Fibroblast of villous mesenchyme (primary cell): Measurements from ENCODE around the gene DUOX2. TPM values are rescaled to one million over a fixed set of nuclear protein-coding genes. Genes with fewer than 3 reads are reported as not detected.
"Not testable (repeated sequence)": the region's sequence is repeated elsewhere in the genome, so short reads cannot be mapped to it uniquely, and the experiment has no call there.

Source experiments
- DNase-seq: peaks from one replicate; pipeline ENCODE4 v3.0.0-alpha.2; 2010; ENCODE audit warnings: low read depth
- H3K4me3 ChIP-seq: 2 replicates; pipeline ENCODE4 v1.5.1; 2011; ENCODE audit warnings: low read depth, mild to moderate bottlenecking, low read length
- CTCF ChIP-seq: IDR thresholded peaks from 2 replicates; pipeline ENCODE4 v1.5.1; 2012; ENCODE audit warnings: low read depth, mild to moderate bottlenecking, low read length; ENCODE audit not compliant: insufficient read depth
- total RNA-seq: library from RNA; depleted of rRNA; stranded (reverse); fragments of >200 nt; gene quantifications from 2 replicates; pipeline ENCODE4 v1.2.3, GENCODE V29; 2012

DUOX2 gene
- total RNA-seq, 1 donor = not detected

- DNase-seq = no peak
- TF ChIP-seq CTCF = no peak
- no peak overlapping the region for H3K4me3 ChIP-seq
Observed at GRCh38 chr15:45139770-45140169, 25.8 kb upstream of the DUOX2 start.

DNA sequence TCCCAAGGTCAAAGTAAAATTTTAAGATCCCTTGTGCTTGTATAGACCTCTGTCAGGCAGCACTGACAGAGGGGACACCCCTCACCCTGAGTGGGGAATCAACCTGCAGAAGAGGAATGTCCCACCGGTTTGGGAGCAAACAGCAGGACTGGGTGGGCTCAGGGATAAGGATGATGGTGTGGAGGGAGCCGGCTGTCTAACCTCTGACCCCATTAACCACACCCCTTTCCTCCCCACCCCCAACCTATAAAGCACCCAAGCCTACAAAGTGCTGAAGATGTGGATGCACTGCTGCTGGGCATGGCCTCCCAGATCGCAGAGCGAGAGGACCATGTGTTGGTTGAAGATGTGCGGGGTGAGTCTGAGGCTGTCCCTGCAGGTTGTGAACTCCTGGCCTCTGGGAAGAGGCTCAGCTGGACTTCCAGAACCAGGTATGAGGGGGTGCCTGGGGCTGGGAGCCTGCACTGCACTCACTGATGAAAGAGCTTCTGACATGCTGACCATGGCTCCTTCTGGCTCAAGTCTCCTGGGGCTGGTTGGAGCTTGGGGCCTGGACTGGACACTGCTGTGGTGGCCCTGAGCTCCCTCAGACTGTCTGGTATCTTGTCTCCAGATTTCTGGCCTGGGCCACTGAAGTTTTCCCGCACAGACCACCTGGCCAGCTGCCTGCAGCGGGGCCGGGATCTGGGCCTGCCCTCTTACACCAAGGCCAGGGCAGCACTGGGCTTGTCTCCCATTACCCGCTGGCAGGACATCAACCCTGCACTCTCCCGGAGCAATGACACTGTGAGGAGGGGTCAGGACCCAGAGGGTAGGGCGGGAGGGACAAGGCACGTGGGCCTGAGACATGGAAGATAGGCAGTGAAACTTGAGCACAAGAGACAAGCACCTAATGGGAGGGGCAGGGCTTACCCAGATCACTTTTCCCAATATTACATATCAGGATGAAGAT, 25.1 kb upstream of the DUOX2 start:
- H3K4me3 ChIP-seq = no peak overlapping the region
- no peak for TF ChIP-seq CTCF
- no peak for DNase-seq

DNA sequence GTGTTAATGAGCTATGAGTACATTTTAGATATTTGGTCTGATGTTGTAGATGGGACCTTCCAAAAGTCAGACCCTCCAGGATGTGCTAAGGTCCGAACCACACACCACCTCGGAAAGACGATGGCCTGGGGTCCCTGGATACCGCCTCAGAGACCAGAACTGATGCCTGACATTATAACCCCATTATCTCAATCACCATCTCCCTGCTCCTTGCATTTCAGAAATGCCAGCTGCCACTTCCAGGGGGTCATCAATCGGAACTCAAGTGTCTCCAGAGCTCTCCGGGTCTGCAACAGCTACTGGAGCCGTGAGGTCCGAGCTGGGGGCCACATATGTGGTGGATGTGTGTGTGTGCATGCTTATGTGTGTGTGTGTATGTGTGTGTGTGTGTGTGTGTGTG, 23.7 kb upstream of the DUOX2 start:
- no peak for DNase-seq
- no peak overlapping the region for H3K4me3 ChIP-seq
- no peak for TF ChIP-seq CTCF

DNA sequence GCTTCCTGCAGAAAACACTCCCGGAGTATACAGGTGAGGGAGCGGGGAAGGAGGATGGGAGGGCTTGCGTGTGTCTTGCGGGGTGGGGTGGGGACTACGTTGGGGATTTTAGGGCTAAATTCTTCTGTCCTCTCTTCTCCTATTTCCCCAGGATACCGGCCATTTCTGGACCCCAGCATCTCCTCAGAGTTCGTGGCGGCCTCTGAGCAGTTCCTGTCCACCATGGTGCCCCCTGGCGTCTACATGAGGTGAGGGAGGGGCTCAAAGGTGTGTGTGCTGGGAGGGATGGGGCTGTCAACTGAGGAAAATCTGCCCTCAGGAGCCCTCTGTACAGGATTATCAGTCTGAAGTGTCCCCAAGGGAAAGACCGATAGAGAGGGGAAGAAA, 22.4 kb upstream of the DUOX2 start:
- no peak overlapping the region for H3K4me3 ChIP-seq
- no peak for DNase-seq
- peak; percentile 28 for TF ChIP-seq CTCF

DNA sequence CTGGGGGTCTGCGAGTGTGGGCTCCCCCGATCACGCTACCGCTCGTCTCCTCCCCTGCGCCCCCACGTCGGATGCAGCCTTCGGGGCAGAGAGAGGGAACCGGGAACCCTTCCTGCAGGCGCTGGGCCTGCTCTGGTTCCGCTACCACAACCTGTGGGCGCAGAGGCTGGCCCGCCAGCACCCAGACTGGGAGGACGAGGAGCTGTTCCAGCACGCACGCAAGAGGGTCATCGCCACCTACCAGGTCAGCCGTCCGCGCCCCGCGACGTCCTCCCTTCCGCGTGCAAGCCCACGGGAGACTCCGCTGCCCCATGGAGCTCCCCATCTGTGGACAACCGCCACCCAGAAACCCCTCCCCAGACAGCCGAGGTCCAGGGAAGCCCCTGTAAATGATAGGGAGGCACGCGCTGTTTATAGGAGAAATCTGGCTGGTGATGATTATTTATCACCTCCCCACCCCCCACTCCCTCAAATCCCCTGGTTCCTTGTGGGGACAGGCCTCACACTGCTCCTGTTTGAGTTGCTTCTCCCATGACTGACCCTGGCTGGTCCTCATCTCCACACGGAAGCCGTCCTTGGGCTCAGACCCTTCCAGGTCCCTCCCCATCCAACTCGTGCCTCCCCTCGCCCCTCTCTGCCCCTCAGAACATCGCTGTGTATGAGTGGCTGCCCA, 21.9 kb upstream of the DUOX2 start:
- not testable (repeated sequence) for DNase-seq, H3K4me3 ChIP-seq

GRCh38 chr15:45134682-45135604, 21.0 kb upstream of the DUOX2 start:
- no peak overlapping the region for H3K4me3 ChIP-seq
- TF ChIP-seq CTCF = no peak
- no peak for DNase-seq
